GM11168 (cell line): ENCODE results near the gene INAFM2.

Source experiments
- in situ Hi-C: fragments of 300-500 bp; cut with MboI; formaldehyde crosslinking; loops from one replicate; pipeline ENCODE4 v1.12.0; 2022; ENCODE audit warnings: low sequenced_read_pairs; ENCODE audit not compliant: unreplicated experiment

Gene INAFM2

GRCh38 chr15:40286794-40287193 lies 36.7 kb upstream of the INAFM2 start:
- in situ Hi-C loops, result loop anchor here (5.0 kb wide), 1 partner anchor 36 kb away; the partner anchor contains the start of gene INAFM2

GRCh38 chr15:40287505-40287904 lies 36.0 kb upstream of the INAFM2 start:
- in situ Hi-C loops, result loop anchor here (5.0 kb wide), 1 partner anchor 35 kb away; the partner anchor contains the start of gene INAFM2

- in situ Hi-C loops, result loop anchor here (5.0 kb wide), 1 partner anchor 34 kb away; the partner anchor contains the start of gene INAFM2
These were observed 35.5 kb upstream of the INAFM2 start for GRCh38 chr15:40287968-40288367.

GRCh38 chr15:40289140-40289775 lies 34.2 kb upstream of the INAFM2 start:
- in situ Hi-C loops, result loop anchor here (5.0 kb wide), 1 partner anchor 33 kb away; the partner anchor contains the start of gene INAFM2

- in situ Hi-C loops, result no loop called here
These were observed 33.0 kb upstream of the INAFM2 start for GRCh38 chr15:40290545-40290917.

- in situ Hi-C loops, result no loop called here
These were observed 32.4 kb upstream of the INAFM2 start for GRCh38 chr15:40290918-40291574.

GRCh38 chr15:40292246-40292645 lies 31.2 kb upstream of the INAFM2 start:
- in situ Hi-C loops, result no loop called here

- in situ Hi-C loops, result no loop called here
These were observed 30.5 kb upstream of the INAFM2 start for GRCh38 chr15:40293006-40293405.

- in situ Hi-C loops, result no loop called here
These were observed 29.3 kb upstream of the INAFM2 start for GRCh38 chr15:40293905-40294895.

- in situ Hi-C loops, result no loop called here
These were observed 28.2 kb upstream of the INAFM2 start for GRCh38 chr15:40295297-40295696.

- in situ Hi-C loops, result no loop called here
These were observed 27.5 kb upstream of the INAFM2 start for GRCh38 chr15:40295877-40296560.

GRCh38 chr15:40296561-40297230 lies 26.8 kb upstream of the INAFM2 start:
- in situ Hi-C loops, result no loop called here

- in situ Hi-C loops, result no loop called here
These were observed 26.1 kb upstream of the INAFM2 start for GRCh38 chr15:40297356-40297755.

GRCh38 chr15:40298216-40298935 lies 25.1 kb upstream of the INAFM2 start:
- in situ Hi-C loops, result no loop called here

GRCh38 chr15:40300367-40300766 lies 23.1 kb upstream of the INAFM2 start:
- in situ Hi-C loops, result no loop called here

- in situ Hi-C loops, result no loop called here
These were observed 22.7 kb upstream of the INAFM2 start for GRCh38 chr15:40300771-40301170.

GRCh38 chr15:40301467-40302179 lies 21.9 kb upstream of the INAFM2 start:
- in situ Hi-C loops, result no loop called here

- in situ Hi-C loops, result no loop called here
These were observed 21.1 kb upstream of the INAFM2 start for GRCh38 chr15:40302288-40302886.
